ENCODE results near the gene EPHA3.

DNA sequence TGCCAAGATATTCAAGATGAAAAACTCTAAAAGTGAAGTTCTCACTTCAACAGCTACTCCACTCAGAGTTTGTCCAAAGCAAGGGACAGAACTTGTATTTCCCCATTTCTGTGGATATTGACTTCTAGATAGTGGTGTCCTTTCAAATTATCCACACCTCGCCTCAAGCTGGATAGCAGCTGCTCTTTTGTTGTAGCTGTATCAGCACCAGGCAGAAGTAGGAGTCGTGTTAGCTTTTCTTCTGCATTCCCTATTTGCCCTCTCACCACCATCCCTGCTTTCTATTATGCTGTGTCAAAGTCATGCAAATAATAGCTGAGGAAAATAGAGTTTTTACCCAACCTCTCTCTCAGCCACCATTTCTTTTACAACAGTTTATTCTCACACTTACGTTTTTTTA lies 303.8 kb downstream of the EPHA3 start:
- TF ChIP-seq, protein P1, sequence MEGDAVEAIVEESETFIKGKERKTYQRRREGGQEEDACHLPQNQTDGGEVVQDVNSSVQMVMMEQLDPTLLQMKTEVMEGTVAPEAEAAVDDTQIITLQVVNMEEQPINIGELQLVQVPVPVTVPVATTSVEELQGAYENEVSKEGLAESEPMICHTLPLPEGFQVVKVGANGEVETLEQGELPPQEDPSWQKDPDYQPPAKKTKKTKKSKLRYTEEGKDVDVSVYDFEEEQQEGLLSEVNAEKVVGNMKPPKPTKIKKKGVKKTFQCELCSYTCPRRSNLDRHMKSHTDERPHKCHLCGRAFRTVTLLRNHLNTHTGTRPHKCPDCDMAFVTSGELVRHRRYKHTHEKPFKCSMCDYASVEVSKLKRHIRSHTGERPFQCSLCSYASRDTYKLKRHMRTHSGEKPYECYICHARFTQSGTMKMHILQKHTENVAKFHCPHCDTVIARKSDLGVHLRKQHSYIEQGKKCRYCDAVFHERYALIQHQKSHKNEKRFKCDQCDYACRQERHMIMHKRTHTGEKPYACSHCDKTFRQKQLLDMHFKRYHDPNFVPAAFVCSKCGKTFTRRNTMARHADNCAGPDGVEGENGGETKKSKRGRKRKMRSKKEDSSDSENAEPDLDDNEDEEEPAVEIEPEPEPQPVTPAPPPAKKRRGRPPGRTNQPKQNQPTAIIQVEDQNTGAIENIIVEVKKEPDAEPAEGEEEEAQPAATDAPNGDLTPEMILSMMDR (IDR thresholded peaks at IDR 0.05; ENCODE audit: insufficient read depth, low read depth, low read length) = no peak
- no peak for TF ChIP-seq EZH2 (IDR thresholded peaks at IDR 0.05; ENCODE audit: insufficient read depth, low read length)

Data from astrocyte (in vitro differentiated cells and primary cell).